ENCODE data around the gene AOC2. TPM values are rescaled to one million over a fixed set of nuclear protein-coding genes. Genes with fewer than 3 reads are reported as not detected.

The AOC2 gene
- total RNA-seq, 1 experiment from 2014 or later: 7.1 TPM

DNA sequence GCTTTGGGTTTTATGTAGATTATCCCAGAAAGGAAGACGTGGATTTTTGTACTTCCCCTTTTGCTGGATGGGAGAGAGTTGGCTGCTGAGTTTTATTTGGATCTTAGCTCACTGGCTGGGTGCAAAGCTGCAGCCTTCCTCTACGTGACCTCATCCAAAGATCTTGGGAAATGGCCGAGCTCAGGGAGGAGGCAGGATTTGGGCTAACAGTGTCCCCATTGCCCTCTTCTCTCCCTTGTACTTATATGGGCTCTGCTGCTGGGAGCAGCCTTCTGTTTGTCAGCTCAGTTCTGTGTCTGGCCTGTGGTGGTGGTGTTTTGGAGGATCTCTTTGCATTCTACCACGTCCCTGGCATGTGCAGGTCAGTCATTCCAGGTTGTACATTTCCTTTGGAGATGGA, 8.6 kb downstream of the AOC2 start:
- H3K4me3 Mint-ChIP-seq: no peak overlapping the region
- Histone ChIP-seq H2BK15ac (ENCODE audit: low read depth, low read length) (no peak overlapping the region), H3K18ac (ENCODE audit: insufficient read length, low read depth, low read length) (no peak overlapping the region), H3K4me2 (ENCODE audit: insufficient read depth, insufficient read length, low read length) (no peak overlapping the region), H3K14ac (ENCODE audit: insufficient read depth, low read length) (no peak overlapping the region), H3K79me1 (ENCODE audit: insufficient read depth, low read depth, low read length, poor library complexity, severe bottlenecking) (no peaks in the 10 kb centered on the region), H3K23me2 (ENCODE audit: insufficient read length, low read depth, low read length, poor library complexity, severe bottlenecking) (no peaks in the 10 kb centered on the region), H3K27me3 (ENCODE audit: insufficient read depth, low read length) (no peaks in the 10 kb centered on the region), H3K4me1 (ENCODE audit: insufficient read depth, low read length) (no peaks in the 10 kb centered on the region), H3K56ac (ENCODE audit: insufficient read length, low read depth, low read length) (no peak overlapping the region), H3K4ac (ENCODE audit: low read depth, low read length) (no peak overlapping the region), H3K27ac (ENCODE audit: insufficient read length, low read depth, low read length) (no peak overlapping the region), H3K9ac (ENCODE audit: extremely low read depth, insufficient read length, low read length) (no peak overlapping the region), H2BK5ac (ENCODE audit: insufficient read length, low read length) (no peak overlapping the region), H3K9me3 (ENCODE audit: control insufficient read depth, low read depth, low read length) (no peaks in the 10 kb centered on the region), H4K91ac (ENCODE audit: insufficient read length, low read depth, low read length) (no peak overlapping the region), H2BK12ac (ENCODE audit: insufficient read length, low read depth, low read length) (no peak overlapping the region), H3K23ac (ENCODE audit: insufficient read length, low read depth, low read length) (no peak overlapping the region), H2BK120ac (ENCODE audit: low read depth, low read length, poor library complexity, severe bottlenecking) (no peak overlapping the region), H2BK20ac (ENCODE audit: low read depth, low read length, poor library complexity, severe bottlenecking) (no peak overlapping the region), H2AFZ (ENCODE audit: low read length) (no peak overlapping the region), H4K20me1 (ENCODE audit: control insufficient read depth, insufficient read depth, insufficient read length) (no peaks in the 10 kb centered on the region), H3K79me2 (ENCODE audit: insufficient read depth, low read length) (no peaks in the 10 kb centered on the region), H4K8ac (replicated peaks; ENCODE audit: insufficient read length, low read depth, low read length) (no peak overlapping the region), H3T11ph (ENCODE audit: low read length) (no peak overlapping the region), H4K5ac (ENCODE audit: insufficient read length, low read depth, low read length) (no peak overlapping the region), H2AK5ac (ENCODE audit: insufficient read length, low read length) (no peak overlapping the region)
- no peaks in the 10 kb centered on the region for H3K27me3 Mint-ChIP-seq (ENCODE audit: low read depth)
- H3K9me3 Mint-ChIP-seq: no peaks in the 10 kb centered on the region; a peak in 1 of 5 replicates
- no CpG with 5 or more reads among the region's 4 CpGs for WGBS (ENCODE audit: extremely low coverage, insufficient read length, low lambda C conversion rate)
- no peaks in the 10 kb centered on the region; a peak in 1 of 7 replicates for H3K36me3 Mint-ChIP-seq (ENCODE audit: insufficient read depth in 1 of 3, low read depth in 3 of 3)
- no peak for DNase-seq
- H3K4me1 Mint-ChIP-seq: peaks cover 4 to 8% of the 10 kb centered on the region in 2 experiments; a peak in 2 of 4 replicates
- no peak overlapping the region for H3K27ac Mint-ChIP-seq
- TF ChIP-seq, protein P1, sequence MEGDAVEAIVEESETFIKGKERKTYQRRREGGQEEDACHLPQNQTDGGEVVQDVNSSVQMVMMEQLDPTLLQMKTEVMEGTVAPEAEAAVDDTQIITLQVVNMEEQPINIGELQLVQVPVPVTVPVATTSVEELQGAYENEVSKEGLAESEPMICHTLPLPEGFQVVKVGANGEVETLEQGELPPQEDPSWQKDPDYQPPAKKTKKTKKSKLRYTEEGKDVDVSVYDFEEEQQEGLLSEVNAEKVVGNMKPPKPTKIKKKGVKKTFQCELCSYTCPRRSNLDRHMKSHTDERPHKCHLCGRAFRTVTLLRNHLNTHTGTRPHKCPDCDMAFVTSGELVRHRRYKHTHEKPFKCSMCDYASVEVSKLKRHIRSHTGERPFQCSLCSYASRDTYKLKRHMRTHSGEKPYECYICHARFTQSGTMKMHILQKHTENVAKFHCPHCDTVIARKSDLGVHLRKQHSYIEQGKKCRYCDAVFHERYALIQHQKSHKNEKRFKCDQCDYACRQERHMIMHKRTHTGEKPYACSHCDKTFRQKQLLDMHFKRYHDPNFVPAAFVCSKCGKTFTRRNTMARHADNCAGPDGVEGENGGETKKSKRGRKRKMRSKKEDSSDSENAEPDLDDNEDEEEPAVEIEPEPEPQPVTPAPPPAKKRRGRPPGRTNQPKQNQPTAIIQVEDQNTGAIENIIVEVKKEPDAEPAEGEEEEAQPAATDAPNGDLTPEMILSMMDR (conservative IDR thresholded peaks at IDR 0.05): no peak

Data from H9 (cell line).